GM21723 (cell line): ENCODE results near the gene UNC79.

ENCODE experiments used
- ATAC-seq: cut with Tn5 transposase; IDR thresholded peaks from one replicate; pipeline ENCODE4 v1.9.1; 2021; ENCODE audit warnings: mild to moderate bottlenecking, moderate library complexity; ENCODE audit not compliant: unreplicated experiment

The UNC79 gene

DNA sequence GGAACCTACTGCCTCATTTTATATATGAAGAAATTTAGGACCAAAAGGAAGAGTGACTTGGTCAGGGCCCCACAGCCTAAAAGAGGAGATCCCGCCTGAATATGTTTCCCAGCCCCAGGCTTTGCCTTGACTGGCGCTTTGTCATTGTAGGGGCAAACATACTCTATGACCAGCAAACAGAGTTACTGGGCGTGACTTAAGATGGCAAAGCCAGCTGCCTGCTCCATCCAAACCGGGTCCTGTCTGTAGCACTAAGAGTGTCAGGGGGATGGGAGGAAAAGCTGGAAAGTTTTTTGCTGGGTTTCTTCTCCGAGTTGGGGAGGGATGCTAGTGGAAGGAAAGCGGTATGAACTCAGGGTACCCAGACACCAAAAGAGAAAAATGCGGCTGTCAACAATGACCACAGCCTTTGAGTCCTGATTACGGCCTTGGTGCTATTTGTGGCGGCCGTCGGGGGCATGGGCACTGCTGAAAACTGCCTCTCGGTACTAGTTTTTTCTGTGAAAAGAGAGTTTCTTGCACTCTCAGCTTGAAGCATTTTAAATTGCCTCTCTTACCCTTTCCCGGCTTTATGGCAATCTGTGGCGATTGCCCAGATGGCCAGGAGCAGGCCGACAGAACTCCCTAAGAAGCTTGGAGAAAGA, 274.9 kb downstream of the UNC79 start:
- no peak for ATAC-seq

DNA sequence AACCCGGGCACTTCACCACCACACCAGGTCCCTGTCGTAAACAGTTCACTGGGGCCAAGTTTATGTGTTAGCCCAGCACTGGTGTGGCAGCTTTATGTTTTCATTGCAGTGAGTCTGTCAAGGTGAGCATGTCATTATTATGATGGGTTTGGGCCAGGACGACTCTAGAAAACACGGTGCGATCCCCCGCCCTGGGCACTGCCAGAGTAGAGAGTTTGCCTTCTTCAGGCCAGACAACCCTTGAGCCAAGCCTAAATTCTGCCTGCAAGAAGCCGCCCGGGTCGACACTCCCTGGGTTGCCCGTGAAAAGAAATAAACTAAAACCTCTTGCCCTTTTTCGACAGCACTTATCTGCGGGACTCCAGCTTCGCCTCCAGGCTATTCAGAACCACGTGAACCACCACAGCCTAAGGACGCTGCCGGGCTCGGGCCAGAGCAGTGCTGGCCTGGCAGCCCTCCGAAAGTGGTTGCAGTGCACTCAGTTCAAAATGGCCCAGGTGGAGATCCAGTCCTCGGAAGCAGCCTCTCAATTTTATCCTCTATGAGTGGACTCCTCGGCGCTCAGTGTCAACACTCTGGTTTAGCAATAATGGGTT, 275.7 kb downstream of the UNC79 start:
- ATAC-seq: no peak

DNA sequence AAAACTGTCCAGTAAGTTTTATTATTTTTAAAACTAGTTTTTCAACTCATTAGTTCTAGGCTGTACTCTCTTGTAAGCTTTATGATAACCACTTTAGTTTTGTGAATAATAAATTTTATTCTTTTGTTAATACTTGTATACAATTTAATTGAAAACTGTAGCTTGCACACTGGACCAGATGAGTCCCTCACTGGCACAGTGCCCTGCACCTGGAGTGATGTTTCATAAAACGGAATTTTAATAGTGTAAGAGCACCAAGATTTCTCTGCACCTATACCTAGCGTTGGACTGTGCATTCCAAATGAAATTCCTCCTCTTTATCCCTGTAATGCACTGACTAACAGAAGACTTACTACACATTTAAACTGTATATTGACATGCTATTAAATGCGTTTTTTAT, 276.7 kb downstream of the UNC79 start:
- ATAC-seq: no peak

DNA sequence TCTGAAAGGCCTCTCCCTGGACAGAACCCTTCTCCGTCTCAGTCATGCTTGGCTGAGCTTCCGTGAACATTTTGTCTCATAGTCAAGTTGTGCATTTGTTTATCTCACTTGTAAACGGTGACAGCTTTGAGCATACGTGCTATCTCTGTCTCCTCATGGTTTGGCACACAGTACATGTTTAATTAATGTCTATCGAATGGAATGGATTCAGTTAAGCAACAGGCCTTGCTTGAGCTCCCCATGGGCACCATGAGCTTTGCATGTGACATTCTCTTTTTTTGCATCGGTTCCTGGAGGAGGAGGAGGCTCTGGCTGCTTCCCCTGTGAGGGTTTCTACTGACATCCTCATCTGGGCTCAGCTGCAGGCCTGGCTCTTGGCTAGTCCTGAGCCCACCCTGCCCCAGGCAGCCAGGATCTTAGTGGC, 277.6 kb downstream of the UNC79 start:
- no peak for ATAC-seq

DNA sequence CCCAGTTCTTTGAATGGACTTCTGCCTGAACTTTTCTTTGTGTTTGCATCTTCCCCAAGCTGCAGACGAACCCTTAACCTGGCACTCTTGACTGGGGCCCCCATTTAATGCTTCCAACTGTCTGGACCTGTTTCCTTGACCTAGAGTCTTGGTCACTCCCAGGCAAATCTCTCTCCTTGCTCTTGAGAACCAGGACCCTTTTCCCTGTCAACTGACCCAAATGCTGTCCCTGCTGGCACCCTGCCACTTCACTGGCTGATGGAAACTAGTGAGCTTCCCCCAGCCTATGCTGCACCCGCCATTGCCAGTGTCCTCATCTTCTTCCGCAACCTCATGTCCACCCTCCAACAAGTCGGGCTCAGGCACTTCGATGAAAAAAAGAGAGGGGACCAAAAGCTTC, 278.1 kb downstream of the UNC79 start:
- ATAC-seq: no peak

DNA sequence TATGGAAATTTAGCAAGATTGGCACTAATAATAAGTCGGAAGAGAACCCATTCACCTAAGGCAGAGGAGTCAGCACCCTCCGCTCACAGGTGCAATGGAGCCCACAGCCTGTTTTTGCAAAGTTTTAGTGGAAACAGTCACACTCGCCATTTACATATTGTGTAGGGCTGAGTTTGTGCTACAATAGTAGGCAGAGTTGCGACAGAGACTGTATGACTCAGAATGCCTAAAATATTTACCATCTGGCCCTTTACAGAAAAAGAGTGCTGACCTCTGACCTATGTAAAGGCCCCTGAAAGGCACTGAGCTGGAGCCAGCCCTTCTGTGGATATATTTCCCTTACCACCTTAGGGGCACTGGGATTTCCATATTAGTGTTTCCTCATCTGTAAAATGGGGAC, 278.5 kb downstream of the UNC79 start:
- ATAC-seq: no peak

DNA sequence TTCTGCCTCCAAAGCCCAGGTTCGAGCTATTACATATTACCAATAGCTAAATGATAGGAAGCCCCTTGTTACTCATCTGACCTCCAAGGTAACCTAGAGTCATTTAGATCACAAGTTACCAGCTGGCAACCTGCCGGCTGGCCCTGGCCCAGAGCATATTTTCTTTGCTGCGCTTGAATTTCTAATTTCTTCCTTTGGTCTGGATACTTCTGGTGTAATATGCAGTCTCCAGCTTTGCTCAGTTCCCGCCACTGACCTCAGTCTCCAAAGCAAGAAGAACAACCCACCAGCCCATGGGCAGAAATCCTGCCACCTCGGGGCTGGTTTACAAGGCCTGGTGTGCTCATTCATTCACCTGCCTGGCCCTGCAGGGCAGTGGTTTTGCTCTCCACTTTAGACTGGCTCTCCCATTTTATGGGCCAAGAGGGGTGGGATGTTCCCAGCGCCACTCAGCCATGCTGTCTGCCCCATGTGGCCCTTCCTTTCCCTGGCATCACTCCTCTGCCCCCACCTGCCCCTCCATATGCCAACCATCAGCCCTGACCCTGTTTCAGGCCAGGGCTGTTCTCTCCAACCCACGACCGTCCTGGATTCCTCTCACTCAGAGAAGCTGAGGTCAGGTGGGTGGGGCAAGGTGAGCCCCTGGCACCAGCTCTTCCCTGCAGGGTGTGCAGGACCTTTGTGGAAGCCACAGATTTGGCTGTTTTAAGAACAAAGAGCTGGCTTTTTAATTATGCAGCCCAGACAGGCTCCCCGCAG, 281.5 kb downstream of the UNC79 start:
- ATAC-seq: no peak

DNA sequence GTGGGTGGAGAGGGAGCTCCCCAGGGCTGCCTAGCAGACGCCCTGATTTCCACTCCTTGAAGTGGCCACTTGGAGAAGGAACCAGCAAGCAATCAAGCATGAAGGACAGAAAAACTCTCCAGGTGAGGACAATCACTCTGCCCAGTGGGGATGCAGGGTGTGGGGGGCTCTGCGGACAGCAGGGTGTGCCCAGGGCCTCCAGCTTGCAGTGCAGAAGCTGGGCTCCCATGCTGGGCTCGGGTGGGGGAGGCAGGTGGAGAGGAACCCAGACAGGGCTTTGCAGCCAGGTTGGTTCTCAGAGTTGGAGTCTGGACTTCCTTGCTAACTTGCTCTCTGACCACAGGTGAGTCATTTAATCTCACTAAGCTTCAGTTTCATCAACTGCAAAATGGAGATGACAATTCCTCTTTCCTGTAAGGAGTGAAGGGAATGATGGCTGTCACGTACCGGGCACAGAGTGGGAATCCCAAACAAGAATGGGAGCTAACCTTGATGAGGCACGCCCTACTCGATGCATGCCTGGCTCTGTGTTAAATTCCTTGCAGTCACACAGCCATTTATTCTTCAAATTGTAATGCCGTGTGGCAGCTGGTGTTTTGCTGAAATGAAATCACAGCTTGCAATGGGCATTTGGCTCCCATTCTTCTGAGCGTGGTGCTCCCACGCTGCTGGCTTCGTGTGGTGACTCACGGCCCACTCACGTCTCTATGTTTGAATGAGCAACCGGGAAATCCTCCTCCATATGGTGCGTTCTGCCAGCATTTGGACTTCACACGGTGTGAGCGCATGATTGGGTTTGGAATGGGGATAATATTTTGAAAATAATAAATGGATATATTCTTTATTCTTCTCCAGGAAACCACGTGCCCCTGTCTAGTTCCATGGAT, 282.3 kb downstream of the UNC79 start:
- ATAC-seq: no peak

DNA sequence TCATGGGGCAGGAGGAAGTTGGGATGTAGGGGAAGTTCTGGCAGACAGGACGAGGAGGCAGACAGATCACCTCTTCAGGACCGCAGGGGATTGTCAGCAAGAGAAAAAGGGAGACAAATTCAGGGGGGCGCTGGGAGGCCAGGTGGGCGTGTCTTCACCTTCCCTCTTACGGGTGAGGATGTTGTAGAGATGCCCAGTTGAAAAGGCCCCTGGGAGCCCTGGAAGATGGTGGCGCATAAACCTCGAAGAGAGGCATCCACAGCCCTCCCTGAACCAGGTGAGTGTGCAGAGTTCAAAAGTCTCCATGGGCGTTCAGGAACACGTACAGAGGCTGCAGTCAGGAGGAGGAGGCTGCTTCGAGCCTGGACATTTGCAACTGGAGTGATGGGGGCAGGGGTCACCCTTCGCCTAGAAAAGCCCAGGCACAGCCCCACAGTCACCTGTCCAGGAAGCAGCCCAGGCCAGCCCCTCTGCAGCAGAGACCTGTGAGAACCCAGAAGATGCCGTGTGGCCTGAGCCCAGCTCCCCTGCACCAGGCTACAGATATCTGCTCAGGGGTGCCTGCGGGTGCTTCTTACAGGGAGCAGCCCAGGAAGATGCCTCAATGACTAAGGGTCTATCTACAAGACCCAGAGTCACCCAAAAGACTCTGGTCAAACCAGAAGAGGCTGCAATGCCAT, 283.1 kb downstream of the UNC79 start:
- ATAC-seq: no peak

DNA sequence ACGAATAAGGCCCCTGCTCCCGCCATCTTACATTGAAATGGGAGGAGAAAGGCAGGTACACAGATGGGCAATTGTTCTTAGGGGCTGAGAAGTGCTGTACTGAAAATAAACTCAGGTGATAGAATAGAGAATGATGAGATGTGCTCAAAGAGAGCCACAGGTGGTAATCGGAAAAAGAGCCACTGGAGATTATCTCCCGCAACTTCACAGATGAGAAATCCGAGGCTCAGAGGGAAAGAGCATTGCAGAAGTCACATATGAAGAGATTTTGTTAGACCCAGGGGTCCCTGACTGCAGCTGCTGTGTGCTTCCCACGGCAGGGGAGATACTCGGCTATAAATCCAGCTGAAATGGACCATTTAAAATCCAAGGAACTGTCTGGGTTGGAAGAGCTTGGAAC, 283.9 kb downstream of the UNC79 start:
- ATAC-seq: no peak

DNA sequence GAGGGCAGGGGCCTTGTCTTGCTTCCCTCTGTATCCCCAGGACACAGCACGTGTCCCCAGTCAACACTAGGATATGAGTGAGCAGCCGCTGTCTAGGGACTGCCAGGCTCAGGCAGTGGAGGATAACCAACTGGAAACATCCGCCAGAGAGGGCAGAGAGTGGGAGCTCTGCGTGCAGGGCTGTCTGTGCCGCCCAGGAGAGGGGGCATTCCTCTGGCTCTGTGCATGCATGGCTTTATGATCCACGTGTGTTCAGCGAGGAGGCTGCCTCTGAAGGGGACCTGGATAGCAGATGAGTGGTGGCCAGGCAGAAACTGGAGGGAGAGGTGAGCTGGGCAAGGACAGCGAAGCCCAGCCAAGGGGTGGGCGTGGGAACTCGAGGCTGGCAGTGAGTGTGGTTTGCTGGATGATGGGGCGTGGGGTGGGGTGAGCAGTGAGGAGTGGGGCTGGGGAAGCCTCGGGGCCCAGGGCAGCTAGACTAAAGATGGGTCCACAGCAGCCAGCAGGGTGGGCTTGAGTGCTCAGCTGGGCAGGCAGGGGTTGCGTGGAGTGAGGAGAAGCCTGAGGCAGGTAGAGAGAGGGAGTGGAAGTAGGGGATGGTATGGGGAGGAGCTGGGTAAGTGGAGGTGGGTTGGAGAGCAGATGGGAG, 284.7 kb downstream of the UNC79 start:
- ATAC-seq: no peak

DNA sequence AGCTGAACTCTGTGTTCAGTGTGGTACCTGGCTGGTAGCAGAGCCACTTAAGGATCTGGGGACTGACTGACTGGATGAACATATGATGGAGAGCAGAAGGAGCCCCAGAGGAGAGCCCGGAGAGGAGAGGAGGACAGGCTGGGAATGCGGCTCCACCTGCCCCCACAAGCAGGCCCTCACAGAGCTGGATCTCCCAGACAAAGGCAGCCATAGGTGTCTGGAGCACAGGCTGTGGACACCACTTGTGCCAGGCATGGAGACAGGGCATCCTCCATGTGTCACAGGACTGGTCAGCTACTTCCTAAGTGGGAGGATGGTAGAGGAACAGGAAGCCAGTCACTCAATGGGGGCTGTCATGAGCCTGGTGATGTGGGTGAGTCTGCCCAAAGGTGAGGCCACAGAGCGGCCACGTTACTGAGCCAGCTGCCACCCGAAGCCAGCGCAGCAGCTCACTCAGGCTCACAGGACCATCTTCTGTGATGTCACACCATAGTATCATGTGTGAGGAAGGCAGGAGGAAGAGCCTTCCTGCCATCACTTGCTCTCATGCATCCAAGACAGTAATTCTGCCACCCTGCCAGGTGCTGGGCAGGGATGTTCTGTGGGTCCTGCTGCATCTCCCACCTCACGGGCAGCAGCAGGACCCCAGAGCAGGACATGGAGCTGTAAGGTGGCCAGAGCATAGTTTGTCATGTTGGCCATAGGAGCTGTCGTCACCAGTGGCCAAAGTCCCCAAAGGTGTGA, 285.4 kb downstream of the UNC79 start:
- no peak for ATAC-seq

DNA sequence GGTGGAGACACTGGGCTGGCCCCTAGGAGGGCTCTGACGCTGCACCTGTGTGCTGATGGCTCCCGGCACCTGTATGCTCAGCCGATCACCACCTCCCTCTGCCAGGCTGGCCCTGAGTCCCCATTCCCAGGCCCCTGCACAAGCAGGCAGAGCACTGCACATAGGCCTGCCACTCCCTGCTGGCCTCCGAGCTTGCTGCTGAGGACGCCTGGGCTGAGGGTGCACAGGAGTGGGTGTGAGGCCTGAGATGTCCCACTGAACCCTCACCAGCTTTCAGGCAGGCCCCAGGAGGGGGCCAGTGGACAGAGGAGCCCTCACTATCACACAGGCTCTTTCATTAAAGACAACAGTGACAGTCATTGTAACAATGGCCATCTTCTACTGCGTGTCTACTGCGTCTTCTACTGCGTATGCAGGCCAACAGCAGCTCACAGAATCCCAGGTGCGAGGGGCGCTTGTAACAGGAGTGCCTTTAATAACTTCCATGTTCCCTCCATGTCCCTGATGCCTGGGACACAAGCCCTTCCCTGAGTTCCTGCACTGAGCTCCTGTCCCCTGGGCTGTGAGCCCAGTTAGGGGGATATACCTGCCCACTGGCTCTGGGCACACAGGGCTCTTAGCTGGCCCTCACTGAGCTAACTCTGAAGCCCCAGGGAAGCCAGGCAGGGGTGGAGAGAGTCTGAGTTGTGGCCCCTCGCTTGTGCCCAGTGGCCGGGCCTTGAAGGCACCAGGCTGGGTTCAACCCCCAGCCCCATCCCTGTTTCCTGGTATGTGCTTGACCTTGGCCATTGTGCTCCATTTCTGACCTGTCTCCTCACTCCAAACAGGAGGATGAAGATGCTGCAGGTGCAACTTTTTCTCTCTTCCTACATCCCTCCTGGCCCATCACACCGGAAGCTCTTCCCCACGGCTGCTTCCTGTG, 286.3 kb downstream of the UNC79 start:
- ATAC-seq: no peak

DNA sequence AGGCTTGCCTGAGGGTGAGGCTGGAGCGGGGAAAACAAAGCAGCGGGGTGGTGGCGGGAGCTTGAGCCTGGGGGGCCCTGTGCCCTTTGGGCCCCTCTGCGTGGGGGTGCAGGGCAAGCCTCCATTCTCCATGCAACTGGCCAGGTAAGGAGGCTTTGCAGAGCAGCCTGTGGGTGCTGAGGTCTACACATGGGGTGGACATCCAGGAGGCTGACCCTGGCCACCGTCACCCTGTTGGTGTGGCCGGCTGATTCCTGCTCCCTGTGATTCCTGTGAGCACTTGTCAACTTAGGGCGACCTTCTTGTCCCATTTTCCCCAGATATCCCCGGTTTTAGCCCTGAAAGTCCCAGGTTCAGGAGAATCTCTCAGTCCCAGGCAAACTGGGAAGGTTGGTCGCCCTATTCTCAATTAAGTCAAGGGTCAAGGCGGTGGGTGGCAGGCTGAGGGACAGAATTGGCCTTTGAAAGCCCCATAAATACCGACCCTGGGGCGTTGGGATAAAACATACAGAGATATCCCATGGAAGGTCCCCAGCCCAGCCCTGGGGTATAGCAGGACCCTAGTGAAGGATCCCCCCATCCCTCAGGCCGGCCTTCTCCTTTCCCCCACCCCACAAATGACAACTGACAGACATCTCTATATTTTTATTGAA, 287.1 kb downstream of the UNC79 start:
- no peak for ATAC-seq

DNA sequence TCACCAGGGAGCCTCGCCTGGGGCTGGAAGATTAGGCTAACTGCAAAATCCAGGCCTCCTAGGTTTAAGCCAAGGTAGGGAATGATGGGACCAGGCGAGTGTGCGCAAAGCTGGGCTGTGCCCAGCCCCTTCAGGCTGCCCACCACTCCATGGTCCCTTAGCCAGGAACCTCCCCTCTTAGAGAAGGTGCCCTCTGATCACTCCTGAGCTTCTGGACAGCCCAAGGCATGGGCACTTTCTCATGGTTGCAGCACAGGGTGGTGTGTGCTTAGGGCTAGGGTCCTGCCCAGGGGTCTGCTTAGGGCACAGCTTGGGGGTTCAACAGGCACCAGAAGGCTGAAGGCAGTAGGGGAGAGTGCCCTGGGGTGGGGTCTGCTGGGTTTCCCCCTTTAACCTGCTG, 288.5 kb downstream of the UNC79 start:
- ATAC-seq: no peak

DNA sequence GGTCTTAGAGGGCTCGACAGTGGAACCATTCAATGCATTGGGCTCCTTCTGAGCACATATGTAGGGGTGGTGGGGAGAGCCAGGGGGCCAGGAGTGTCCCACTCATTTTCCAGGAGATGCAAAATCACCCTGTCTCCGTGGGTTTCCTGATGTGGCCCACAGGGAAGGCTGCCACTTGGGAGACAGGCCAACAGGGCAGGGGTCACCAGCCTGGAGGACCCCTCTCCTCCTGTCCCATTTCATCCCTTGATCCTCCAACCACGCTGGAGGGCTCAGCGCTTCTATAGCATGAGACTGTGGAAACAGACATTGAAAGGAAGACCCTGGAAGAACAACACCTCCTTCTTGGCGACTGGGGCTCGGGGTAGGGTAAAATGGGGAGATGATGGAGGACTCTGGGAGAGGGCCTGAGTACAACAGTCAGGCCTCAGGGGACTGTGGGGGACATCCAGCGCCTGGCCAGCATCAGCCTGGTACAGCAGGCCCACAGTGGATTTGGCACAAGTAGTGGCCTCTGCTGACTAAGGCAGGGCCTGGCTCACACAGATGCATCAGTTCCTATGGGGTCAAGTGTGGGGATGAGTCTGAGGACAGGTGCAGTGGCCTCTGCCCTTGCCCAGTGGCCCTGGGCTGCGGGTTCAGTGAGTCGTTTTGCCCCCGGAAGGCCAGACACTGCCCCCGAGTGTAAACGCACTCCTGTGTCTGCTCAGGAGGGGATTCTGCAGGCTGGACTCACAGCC, 289.5 kb downstream of the UNC79 start:
- ATAC-seq: no peak

DNA sequence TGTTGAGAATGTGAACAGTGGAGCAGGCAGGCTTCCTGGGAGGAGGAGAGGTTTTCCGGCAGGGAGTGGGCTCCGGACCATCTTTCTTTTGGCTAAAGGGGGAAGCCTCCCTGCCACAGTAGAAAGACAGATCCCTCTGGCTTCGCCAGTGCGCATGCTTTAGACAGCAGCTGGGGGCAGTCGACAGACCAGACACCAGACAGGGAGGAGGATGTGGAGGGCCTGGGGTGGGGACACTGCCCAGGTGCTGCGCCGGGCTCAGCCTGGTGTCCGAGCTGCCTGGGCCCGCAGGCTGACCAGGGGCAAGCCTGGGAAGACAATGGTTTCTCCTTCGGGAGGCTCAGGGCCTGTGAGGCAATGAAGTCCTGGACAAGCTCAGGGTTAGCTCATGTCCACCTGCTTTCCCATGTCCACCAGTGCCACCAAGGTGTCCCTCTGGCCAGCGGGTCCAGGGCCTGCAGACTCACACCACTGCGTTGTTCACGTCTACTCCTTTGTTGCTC, 290.3 kb downstream of the UNC79 start:
- ATAC-seq: no peak
